DMS114 treated with DMSO at 0.1 percent for 48 hours (cell line): Measurements from ENCODE around the gene DGKQ.

ENCODE experiments used
- DNase-seq: peaks from one replicate; lab custom pipeline; 2025; ENCODE audit not compliant: unreplicated experiment; lab: John Stamatoyannopoulos, UW

The DGKQ gene

DNA sequence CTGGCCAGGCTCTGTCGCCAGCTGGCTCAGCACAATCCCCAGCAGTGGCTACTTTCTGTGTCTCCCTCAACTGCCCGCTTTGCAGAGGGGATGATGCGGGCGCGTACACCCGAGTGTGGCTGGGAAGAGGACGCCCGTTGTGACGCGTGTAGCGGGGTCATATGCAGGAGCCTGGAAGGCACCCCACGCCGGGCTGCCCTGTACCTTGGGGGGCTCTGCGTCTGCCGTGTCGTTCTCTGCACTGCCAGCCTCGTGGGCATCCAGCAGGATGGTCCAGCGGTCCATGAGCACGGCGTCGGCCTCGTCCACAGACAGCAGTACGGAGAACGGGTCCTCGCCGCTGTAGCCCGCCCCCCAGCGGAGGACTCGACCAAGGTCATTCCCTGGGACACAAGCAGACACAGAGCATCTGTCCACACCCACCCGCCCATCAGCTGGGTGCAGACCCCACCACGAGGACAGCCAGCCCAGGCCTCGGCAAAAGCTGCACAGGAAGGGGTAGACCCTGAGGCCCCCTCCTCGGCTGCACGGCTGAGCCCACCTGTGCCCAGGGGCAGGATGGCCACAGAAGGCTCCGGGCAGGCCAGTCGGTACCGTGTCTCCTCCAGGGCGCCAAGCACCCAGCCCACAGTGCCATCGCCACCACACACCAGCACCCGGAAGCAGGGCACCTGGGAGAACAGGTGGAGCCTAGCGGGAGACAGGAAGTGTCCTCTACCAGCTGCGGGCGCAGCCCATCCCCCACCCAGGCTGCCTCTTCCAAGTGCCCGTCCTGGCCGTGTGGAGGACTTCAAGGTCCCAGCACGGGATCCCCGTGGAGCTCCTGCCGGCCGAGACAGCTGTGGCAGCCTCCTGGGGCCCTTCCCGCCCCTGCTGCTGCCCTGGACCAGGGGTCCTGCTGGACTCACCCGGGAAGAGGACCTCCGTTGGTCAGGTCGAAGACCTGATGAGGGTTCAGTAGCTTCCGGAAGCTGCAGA is 10.8 kb downstream of the DGKQ start:
- DNase-seq: no peak

DNA sequence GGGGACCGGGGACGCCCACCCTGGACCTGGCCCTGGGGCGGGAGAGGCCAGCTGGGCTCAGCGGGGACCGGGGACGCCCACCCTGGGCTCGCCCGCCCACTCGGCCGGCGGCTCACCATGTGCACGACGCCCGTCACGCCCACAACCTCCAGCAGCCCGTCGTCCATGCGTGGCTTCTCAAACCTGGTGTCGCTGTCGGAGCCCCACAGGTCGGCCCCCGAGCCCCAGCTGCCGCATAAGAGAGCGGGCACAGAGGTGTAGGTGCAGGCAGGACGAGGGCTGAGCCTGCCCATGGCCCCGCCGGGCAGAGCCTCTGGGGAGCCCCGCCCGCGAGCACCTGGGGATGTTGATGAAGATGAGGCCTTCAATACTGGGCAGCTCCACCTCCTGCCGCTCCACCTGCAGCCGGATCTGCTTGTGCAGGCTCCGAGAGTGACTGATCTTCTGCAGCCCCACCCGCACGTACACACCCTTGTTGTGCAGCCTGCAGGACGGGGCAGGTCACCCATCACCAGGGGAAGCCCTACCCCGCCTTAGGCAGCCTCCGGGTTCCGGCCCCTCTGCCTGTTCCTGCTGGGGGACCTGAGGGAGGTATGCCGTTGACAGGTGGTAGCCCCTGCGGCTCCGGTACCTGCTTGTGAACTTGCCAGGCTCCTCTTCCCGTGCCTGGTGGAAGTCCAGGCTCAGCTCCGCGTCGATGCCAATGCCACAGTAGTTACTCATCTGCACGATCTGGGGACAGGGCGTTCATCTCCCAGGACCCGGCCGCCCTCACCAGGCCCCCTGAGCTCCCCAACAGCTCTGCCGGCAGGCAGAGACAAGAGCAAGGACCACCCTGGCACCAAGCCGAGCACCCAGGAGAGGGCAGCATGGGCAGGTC is 11.8 kb downstream of the DGKQ start:
- DNase-seq: no peak

DNA sequence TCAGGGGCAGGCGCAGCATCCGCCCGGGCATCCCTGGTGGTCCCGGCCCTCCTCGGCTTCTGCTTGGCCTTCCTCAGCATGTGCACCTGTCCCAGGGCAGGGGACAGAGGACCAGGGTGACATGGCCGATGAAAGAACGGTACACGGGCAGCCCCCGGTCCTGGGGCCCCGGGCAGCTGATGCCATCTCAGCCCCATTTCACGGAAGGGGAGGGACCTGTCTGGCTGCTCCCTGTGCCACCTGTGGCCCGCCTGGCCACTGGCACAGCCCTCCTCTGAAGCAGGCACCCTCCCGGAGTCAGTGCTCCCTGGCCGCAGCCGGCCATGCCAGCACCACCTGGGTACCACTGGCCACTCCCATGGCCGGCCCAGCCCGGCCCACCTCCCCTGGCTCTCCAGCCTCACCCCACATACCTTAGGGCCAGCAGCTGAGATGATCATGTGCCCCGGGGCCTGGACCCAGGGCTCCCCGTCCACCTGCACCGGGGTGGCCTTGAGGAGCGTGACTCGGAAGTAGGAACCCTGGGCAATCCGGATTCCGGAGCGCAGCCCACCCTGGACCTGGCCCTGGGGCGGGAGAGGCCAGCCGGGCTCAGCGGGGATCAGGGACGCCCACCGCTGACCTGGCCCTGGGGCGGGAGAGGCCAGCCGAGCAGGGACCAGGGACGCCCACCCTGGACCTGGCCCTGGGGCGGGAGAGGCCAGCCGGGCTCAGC is 12.6 kb downstream of the DGKQ start:
- no peak for DNase-seq

DNA sequence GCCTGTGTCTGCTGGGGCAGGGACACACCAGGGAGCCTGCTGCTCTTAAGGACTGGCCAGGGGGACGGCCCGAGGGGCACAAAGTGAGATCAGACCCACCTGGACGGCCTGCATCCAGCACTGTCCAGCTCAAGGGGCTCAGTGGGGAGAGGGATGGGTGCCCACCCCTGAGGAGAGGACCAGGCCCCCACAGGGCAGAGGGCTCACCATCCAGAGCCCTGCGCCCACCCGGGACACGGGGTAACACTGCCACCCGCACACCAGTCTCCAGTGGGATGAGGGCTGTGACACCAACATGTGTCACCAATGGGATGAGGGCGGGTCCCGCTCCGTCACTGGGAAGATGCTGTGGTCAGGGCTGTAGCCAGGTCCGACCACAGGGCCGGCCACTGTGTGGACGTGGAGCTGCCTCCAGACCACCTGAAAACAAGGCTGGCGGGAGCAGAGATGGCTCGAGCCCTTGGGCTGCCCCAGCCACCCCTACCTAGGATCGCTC is 13.2 kb downstream of the DGKQ start:
- DNase-seq: no peak

DNA sequence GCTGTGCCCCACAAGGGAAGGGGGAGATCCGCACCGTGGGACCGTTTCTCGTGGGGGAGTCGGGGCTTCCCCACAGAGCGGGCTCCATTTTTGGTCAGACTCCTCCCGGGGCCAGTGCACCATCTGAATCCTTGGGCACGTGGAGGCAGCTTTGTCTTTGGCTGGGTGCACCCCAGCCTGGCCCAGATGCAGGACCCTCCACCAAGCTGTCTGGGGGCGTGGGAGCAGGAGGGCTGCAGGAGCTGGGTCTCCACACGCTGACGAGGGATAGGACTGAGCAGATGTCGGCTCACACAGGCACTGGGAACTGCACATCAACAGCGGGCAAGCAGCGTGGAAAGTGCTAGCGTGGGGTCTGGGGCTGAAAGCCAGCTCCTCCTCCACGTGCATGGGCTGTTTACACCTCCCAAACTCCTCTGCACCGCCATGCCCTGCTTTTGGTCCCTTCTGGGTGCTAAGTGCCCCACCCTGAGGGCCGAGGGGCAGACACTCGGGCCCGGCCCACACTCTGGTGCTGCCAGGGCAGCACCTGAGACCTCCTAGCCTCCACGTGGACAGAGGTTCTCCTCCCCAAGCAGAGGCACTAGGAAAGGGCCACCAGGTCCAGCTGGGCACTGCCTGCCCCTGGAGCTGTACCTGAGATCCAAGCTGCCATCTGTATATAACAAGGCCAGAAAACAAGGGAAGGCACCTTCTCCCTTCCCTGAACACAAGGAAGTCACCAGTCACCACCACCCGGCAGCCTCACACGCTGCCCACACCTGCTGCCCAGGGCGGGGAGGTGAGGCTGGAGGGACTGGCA is 13.8 kb downstream of the DGKQ start:
- no peak for DNase-seq

DNA sequence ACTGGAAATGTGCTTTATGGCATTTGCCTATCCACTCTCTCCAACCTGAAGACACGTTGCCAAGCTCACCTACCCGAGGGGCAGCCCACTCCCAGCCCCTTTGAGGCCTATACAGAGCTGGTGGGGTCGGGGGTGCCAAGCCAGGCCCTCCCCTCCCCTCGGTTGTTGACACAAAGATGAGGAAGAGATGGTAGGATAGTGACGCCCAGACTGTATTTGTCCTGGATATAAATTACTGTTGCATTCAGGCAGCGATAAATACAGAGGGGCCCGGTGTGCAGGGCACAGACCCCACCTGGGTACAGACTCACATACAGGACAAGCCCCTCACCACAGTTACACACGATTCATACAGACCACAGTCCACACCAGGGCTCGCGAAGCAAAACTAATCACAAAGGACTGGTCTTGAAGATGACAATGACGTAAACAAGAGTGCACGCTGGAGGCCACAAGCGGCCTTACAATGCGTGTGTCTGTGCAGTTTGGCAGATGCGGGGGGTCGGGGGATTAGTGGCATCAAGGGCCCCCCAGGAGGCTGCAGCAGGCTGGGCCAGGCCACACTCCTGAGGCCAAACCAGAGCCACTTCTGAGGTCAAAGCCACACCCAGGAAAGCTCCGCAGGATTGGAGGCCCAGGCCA is 14.6 kb downstream of the DGKQ start:
- DNase-seq: no peak

DNA sequence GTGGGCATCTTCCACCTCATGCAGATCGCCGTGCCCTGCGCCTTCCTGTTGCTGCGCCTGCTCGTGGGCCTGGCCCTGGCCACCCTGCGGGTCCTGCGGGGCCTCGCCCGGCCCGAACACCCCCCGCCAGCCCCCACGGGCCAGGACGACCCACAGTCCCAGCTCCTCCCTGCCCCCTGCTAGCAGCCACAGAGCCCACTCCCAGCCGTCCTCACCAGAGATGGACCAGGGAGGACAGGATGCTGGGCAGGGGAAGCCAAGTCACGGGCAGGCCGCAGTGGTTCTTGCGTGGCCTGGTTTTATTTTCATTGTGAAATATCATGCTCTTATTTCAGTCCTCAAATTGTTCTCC is 15.1 kb downstream of the DGKQ start:
- DNase-seq: no peak

DNA sequence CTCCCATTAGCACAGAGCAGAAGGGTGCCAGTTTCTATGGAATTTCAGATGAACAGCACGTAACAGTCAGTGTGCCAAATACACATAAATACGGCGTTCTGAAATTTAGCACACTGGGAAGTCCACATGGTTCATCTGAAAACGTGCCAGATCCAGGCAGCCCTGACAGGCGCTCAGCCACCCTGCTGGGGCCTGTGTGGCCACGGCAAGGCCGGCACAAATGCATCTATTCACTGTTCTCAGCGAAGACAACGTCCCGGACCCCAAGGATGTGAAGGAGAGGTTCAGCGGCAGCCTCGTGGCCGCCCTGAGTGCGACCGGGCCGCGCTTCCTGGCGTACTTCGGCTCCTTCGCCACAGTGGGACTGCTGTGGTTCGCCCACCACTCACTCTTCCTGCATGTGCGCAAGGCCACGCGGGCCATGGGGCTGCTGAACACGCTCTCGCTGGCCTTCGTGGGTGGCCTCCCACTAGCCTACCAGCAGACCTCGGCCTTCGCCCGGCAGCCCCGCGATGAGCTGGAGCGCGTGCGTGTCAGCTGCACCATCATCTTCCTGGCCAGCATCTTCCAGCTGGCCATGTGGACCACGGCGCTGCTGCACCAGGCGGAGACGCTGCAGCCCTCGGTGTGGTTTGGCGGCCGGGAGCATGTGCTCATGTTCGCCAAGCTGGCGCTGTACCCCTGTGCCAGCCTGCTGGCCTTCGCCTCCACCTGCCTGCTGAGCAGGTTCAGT is 15.6 kb downstream of the DGKQ start:
- DNase-seq: no peak

DNA sequence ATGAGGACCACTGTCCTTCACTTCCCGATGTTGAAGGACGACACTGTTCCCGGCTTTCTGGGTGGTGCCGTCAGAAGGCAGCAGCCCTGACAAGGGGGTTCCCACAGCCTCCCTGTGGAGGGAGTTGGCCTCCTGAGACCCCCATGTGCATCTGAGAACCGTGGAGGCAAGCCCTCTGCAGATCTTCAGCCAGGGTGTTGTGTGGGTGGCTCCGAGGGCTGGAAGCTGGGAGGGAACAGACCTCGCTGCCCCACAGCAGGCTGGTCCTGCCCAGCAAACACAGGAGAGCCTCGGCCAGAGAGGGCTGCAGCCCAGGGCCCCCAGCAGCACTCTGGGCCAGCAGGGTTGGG is 16.2 kb downstream of the DGKQ start:
- no peak for DNase-seq

DNA sequence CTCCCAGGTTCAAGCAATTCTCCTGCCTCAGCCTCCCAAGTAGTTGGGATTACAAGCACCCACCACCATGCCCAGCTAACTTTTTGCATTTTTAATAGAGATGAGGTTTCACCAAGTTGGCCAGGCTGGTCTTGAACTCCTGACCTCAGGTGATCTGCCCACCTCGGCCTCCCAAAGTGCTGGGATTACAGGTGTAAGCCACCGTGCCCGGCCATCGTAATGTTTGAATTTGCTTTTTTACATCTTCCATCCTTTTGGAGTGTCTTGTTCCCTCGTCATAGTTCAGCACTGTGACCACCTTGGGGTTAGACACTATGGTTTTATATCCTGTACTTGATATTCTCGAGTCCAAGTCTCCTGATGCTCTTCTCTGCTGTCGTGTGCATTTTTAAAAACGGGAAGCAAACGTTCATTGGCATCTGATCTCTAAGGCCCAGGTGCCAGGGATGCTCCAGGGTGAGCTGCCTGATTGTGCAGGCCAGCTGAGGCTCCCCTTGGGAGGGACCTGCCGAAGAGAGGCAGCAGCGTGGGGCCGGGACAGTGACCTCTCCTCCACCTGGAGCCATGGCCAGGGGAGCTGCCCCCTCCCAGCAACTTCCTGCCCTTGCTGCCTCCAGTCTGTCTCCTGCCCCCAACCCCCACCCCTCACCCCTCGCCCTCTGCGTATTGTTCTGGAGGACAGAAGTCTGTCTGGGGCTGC is 16.7 kb downstream of the DGKQ start:
- DNase-seq: no peak

DNA sequence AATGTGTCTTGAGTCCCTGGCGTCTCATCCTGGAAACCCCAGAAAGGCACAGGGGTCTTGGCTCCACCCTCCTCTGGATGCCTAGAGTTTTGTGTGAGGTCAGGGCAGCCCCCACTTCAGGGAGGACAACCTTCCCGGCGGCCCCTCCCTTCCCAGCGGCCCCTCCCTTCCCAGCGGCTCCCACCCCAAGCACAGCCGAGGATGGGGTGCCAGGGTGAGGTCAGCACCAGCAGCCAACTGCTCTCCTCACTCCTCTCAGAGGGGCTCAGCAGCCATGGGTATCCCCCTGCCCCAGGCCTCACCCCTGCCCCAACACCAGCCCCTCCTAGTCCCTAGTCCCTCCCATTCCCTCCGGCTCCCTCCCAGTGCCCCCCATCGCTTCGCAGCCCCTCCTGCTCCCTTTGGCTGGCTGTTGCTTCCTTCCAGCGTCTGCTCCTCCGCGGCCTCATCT is 17.4 kb downstream of the DGKQ start:
- no peak for DNase-seq

DNA sequence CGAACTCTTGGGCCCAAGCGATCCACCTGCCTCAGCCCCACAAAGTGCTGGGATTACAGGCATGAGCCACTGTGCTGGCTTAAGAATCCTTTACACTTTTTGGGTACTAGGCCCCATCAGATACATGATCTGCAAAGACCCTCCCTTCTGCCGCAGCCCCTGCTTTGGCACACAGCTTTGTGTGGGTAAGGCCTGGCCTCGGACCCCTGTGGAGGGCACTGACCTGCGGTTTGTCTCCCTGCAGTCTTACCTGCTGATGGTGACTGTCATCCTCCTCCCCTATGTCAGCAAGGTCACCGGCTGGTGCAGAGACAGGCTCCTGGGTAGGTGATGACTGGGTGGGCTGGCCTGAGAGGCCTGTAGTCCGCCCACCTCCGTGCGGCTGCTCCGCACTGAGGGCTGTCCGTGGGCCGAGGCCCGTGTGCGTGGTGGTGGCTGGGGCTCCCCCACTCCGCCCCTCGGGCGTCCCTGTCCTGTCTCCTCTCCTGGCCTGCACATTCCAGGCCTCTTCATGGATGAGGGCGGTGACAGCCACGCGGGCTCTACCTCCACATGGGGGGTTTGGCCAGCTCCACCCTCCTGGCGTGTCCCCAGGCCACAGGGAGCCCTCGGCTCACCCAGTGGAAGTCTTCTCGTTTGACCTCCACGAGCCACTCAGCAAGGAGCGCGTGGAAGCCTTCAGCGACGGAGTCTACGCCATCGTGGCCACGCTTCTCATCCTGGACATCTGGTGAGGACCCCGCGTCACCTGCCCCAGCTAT is 18.0 kb downstream of the DGKQ start:
- DNase-seq: no peak

DNA sequence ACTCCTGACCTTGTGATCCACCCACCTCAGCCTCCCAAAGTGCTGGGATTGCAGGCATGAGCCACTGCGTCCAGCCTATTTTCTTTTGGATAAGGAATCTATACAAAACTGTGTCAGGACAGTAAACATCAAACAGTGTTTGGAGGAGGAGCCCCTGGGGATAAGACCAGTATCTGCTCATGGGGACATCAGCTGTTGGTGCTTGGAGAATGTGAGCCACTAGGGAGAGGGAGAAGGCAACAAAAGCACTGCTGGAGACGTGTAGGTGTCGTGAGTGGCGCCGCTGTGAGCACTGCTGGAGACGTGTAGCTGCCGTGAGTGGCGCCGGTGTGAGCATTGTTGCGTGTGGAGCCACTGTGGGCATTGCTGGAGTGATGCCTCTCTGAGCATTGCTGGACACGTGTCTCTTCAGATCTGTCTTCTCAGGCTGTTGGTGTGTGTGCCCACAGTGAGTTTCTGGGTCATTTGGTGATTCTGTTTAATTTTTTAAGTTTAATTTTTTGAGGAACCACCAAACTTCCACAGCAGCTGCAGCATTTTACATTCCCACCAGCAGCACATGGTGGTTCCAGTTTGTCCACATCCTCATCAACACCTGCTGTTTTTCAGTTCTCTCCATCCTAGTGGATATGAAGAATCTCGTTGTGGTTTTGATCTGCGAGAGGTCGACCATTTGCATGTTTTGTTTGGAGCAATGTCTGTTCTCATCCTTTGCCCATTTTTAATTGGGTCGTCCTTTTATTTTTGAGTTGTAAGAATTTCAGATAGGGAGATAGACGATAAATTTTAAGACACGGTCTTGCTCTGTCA is 19.0 kb downstream of the DGKQ start:
- DNase-seq: no peak

DNA sequence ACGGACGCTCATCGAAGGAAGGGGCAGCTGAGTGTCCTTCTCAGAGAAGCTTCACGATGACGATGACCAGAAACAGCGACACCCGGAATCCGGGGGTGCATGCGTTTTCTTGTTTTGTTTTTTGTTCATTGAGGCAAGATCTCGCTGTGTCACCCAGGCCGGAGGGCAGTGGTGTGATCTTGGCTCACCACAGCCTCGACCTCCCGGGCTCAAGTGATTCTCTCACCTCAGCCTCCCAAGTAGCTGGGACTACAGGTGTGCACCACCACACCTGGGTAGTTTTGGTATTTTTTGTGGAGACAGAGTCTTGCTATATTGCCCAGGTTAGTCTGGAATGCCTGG is 19.8 kb downstream of the DGKQ start:
- DNase-seq: no peak

DNA sequence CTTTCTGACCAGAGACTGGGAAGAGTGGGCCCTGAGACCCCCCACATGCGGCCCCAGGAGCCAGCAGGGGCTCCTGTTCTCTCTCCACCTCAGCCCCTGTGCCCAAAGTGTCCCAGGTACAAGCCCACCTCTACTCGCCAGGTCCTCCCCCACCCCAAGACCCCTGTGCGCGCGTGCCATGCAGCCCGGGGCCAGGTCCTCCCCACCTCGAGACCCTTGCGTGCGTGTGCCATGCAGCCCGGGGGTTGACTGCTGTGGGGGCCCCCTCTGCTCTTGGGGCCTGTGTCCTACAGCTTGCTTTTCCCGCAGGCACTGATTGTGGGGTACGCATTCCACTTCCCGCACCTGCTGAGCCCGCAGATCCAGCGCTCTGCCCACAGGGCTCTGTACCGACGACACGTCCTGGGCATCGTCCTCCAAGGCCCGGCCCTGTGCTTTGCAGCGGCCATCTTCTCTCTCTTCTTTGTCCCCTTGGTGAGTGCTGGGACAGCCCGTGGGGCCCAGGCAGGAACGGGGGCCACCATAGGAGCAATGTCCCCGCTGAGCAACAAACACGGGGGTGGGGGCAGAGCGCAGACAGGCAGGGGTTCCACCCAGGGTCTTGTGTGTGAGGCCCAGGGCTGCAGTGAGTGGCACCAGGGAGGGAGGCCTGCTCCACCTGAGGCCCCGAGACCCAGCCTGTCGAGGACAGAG is 20.3 kb downstream of the DGKQ start:
- no peak for DNase-seq

DNA sequence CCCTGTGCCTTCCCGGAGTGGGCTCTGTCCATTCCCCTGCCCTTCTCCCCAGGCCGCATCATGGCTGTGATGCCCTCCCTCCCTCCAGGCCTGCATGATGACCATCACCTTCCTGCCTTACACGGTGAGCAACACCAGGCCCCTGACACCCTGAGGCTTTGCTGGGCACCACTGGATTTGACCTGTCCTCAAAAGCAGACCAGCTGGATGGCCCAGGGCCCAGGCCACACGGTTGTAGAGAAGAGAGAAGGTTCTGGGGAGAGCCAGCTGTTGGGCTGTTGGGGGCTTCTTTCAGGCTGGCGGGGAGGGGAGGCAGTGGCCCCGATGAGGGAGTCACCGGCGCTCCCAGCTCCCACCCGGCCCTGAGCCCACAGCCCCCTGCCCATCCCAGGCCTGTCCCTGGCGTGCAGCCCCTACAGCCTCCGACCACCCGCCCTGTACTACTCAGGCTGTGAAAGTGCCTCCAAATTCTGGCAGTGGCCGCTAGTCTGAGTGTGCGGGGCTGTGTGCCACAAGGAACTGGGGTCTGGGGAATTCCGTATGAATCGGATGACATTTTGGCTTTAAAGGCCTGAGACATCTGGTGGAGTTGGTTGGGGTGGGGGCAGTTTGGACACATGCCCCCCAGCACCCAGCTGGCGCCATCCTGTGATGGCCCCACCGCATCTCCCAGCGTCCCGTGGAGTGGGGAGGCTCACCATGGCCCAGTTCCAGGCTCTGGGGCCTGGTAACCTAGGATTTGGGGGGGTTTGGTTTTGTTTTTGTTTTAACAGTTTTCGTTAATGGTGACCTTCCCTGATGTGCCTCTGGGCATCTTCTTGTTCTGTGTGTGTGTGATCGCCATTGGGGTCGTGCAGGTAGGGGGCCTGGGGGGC is 21.5 kb downstream of the DGKQ start:
- no peak for DNase-seq
